Nephron progenitor cell (in vitro differentiated cells): Measurements from ENCODE around the gene PRRC2A.

Experiments
- DNase-seq: peaks from one replicate; pipeline ENCODE4 v3.0.0; 2021
- H3K27ac Mint-ChIP-seq: 2 replicates; pipeline ENCODE4 v1.8.0; 2021; ENCODE audit warnings: mild to moderate bottlenecking, moderate library complexity, mixed read lengths
- H3K27me3 Mint-ChIP-seq: 2 replicates; pipeline ENCODE4 v1.8.0; 2021; ENCODE audit warnings: mild to moderate bottlenecking, low read depth, mixed read lengths; ENCODE audit not compliant: poor library complexity
- H3K36me3 Mint-ChIP-seq: 2 replicates; pipeline ENCODE4 v1.8.0; 2021; ENCODE audit warnings: low read depth, mixed read lengths
- H3K4me1 Mint-ChIP-seq: 2 replicates; pipeline ENCODE4 v1.8.0; 2021; ENCODE audit warnings: mixed read lengths
- H3K4me3 Mint-ChIP-seq: 2 replicates; pipeline ENCODE4 v1.8.0; 2021; ENCODE audit warnings: mild to moderate bottlenecking, moderate library complexity, mixed read lengths
- H3K9me3 Mint-ChIP-seq: 2 replicates; pipeline ENCODE4 v1.8.0; 2021; ENCODE audit warnings: mild to moderate bottlenecking, moderate library complexity, mixed read lengths
- TF ChIP-seq, protein P1 (sequence below): fragments of 200-600 bp; sonication (generic); IDR thresholded peaks from 2 replicates; pipeline ENCODE4 v1.5.0; 2021; ENCODE audit warnings: antibody characterized with exemption

PRRC2A gene

DNA sequence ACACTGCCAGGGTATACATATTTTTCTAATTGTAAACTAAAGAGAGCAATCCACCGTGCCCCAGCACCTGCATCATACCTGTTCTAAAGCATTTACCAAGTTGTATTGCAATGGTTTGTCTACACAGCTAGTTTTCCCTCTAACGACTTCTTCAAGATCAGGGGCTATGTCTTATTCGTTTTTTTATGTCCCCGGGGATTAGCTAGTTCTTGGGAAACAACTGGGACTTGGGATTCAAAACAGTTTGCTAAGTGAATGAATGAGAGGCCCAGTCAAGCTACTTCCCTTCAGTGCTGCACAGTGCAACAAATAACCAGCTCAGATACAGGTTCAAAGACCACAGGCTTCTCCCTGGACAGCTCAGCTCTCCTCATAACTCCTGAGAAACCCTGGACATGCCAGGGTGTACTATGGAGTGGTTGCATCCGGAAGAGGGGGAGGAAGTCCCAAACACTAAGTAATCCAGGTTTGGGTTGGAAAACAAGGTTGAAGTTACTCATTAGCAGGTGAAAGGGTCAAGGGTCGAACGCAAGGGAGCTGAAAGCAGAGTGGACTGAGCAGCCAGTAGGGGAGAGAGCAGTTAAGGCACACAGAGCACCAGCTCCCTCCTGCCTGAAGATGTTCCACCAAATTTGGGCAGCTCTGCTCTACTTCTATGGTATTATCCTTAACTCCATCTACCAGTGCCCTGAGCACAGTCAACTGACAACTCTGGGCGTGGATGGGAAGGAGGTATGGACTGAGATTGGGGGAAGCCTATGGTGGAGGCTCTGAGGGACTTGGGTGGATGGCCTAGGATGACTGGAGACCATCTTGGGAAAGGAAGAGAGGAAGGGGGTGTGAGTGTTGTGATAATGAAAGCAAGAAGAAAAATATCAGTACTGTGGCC, 35.1 kb downstream of the PRRC2A start, which contains the start of gene APOM:
Gene APOM, plus strand, starts transcription at position 546 of the 889 bp plus-strand sequence. Its CDS starts 73 bp downstream, at position 619.
- Mint-ChIP-seq H3K4me1 (peaks cover 75% of the 10 kb centered on the region), H3K27ac (peak within 1 kb of the TSS; percentile 83), H3K27me3 (peaks cover 4% of the 10 kb centered on the region), H3K9me3 (no peaks in the 10 kb centered on the region), H3K4me3 (no peak within 1 kb of the TSS), H3K36me3 (peaks cover 32% of the 10 kb centered on the region)
- TF ChIP-seq, protein P1, sequence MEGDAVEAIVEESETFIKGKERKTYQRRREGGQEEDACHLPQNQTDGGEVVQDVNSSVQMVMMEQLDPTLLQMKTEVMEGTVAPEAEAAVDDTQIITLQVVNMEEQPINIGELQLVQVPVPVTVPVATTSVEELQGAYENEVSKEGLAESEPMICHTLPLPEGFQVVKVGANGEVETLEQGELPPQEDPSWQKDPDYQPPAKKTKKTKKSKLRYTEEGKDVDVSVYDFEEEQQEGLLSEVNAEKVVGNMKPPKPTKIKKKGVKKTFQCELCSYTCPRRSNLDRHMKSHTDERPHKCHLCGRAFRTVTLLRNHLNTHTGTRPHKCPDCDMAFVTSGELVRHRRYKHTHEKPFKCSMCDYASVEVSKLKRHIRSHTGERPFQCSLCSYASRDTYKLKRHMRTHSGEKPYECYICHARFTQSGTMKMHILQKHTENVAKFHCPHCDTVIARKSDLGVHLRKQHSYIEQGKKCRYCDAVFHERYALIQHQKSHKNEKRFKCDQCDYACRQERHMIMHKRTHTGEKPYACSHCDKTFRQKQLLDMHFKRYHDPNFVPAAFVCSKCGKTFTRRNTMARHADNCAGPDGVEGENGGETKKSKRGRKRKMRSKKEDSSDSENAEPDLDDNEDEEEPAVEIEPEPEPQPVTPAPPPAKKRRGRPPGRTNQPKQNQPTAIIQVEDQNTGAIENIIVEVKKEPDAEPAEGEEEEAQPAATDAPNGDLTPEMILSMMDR, result no peak
- no peak for DNase-seq

DNA sequence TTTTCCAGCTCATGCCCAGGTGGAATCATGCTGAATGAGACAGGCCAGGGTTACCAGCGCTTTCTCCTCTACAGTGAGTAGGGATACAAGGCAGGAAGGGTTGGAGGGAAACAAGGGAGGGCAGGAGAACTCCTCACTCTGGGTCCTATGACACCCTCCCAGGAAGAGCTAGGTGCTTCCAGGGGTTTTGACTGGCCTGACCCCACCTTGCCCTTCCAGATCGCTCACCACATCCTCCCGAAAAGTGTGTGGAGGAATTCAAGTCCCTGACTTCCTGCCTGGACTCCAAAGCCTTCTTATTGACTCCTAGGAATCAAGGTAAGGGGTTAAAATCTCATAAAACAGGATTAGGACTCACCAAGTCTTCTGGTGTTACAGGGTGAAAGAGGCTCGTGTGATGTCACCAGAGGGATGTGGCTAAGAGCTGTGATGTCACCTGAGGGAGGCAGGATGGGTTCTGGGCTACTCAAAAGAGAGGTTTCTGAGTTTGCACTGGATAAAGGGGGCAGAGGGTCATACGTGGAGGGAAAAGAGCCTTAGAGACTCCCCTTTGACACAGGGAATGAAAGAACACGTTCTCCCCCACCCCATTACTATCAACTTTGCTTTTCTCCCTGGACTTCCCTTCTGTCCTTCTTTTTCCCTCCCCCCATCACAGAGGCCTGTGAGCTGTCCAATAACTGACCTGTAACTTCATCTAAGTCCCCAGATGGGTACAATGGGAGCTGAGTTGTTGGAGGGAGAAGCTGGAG, 37.1 kb downstream of the PRRC2A start:
- DNase-seq, result no peak
- Mint-ChIP-seq H3K4me1 (peaks cover 79% of the 10 kb centered on the region), H3K9me3 (no peaks in the 10 kb centered on the region), H3K27me3 (no peaks in the 10 kb centered on the region), H3K27ac (peak overlapping the region; percentile 68), H3K4me3 (peak overlapping the region; percentile 86), H3K36me3 (peaks cover 32% of the 10 kb centered on the region)
- TF ChIP-seq, protein P1, result no peak

DNA sequence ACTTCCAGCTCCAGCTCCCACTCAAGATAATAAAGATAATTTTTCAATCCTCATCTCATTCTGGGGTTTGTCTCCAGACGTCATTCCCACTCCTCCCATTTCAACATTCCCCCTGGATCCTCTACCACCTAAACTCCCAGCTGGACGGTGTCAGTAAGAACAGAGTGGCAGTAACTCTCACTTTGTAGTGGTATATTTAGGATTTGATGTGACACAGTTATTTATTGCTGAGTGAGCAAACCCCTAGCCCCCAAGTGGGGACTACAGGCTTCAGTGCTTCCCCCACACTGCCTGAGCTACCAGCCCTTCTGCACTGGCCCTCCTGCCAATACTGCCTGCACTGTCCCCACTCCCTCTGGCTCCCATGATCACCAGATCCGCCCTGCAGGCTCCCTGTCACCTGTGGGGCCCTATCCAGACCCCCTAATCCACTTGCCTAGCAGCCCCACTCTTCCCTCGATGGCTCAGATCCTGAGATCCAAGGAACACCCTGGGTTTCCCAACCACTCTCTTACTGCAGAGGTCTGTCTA, 37.7 kb downstream of the PRRC2A start:
- Mint-ChIP-seq H3K27ac (peak overlapping the region; percentile 68), H3K36me3 (peaks cover 34% of the 10 kb centered on the region), H3K4me1 (peaks cover 77% of the 10 kb centered on the region), H3K9me3 (no peaks in the 10 kb centered on the region), H3K4me3 (peak overlapping the region; percentile 86), H3K27me3 (no peaks in the 10 kb centered on the region)
- DNase-seq, result no peak
- TF ChIP-seq, protein P1, result no peak

DNA sequence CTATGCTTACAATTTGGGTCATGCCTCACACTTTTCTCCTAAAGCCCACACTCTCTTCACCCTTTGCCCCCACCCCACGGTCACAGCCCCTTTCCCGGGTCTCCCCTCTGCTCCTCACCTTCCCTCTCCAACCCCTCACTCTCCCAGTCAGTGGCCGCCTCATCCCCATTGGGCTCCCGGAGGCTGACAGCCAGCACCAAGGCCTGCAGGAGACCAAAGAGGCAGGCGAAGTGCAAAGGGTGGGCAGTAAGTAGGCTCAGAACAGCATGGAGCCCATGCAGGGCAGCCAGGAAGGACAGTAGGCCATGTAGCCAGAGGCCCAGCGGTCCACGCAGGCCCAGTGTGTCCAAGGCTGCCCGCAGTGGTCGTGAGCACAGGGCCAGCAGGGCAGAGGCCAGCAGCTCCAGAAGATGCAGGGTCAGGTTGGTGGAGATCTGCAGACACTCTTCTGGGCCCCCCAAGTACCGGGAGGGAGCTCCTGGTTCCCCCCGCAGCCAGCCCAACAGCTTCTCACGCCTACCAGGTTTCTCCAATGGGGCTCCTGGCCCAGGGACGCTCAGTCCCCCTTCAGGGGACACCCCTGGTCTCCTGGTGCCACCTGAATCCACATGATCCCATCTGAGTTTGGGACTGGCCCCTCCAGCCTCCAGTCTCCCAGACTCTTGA, 38.6 kb downstream of the PRRC2A start:
- Mint-ChIP-seq H3K4me3 (peak overlapping the region; percentile 86), H3K27ac (peak overlapping the region; percentile 90), H3K27me3 (no peaks in the 10 kb centered on the region), H3K4me1 (peaks cover 82% of the 10 kb centered on the region), H3K9me3 (no peaks in the 10 kb centered on the region), H3K36me3 (peaks cover 39% of the 10 kb centered on the region)
- DNase-seq, result no peak
- TF ChIP-seq, protein P1, result no peak

DNA sequence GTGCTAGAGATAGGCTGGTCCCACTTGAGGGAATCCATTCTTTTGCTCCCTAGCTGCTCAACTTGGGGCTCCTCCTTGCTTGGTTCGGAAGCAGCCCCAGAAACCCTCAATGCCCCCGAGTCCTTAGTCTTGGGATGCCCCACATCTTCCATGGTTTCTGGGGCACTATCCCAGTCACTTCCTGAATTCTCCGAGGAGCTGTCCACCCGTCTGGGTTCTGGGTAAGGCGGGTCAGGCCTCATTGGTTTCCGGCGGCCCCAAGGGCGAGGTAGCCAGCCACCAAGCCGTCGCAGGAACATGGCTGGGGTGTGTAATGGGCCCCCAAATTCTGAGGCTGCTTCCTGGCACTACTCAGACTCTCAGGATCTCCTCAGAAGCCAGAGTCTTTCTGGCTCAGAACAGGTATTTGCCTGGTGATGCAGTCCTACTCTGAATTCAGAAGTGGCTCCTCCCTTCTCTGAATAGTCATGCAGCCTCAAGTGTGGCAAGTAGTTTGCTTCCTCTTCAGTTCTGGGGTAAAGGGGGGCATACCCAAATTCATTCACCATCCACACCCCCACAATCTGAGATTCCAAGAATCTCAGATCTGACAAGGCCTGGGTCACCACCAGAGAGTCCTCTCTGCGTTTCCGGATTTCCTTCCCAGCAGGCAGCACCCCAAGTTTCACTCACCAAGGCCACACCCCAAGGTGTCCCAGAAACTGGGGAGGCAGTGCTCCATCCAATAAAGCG, 39.3 kb downstream of the PRRC2A start:
- peak overlapping the region; percentile 90 for H3K27ac Mint-ChIP-seq
- H3K4me3 Mint-ChIP-seq, result peak overlapping the region; percentile 86
- TF ChIP-seq, protein P1, result no peak
- peaks cover 2% of the 10 kb centered on the region for H3K27me3 Mint-ChIP-seq
- DNase-seq, result no peak
- peaks cover 89% of the 10 kb centered on the region for H3K4me1 Mint-ChIP-seq
- no peaks in the 10 kb centered on the region for H3K9me3 Mint-ChIP-seq
- H3K36me3 Mint-ChIP-seq, result peaks cover 41% of the 10 kb centered on the region
